H1 (cell line): ENCODE measurements around the gene CFAP157. TPM values are rescaled to one million over a fixed set of nuclear protein-coding genes. Genes with fewer than 3 reads are reported as not detected.

Experiments
- CTCF ChIA-PET: fragments of 300-600 bp; sonication (Branson Sonifier 250); formaldehyde crosslinking; loops from one replicate; lab custom pipeline; 2021; ENCODE audit not compliant: partially characterized antibody; lab: Charles Lee
- POLR2A ChIA-PET: fragments of 300-600 bp; sonication (Branson Sonifier 250); formaldehyde crosslinking; loops from one replicate; lab custom pipeline; 2021; ENCODE audit warnings: inconsistent platforms; ENCODE audit not compliant: partially characterized antibody; lab: Charles Lee
- DNase-seq, 2 experiments: peaks; one replicate each; pipeline versions ENCODE4 v3.0.0 to v3.0.0-alpha.2; 2010 to 2022; ENCODE audit warnings: low spot score in 2 of 2, low read depth in 1 of 2, mixed read lengths in 1 of 2
- FAIRE-seq: peaks from 2 replicates; lab custom pipeline; 2011; peaks lifted over from hg19 to GRCh38; lab: Jason Lieb, UNC
- H2AFZ ChIP-seq: 2 replicates; pipeline ENCODE4 v1.8.1; 2012; ENCODE audit warnings: low read length, inconsistent platforms
- H2AK5ac ChIP-seq: 2 replicates; pipeline ENCODE4 v1.6.1; 2013; ENCODE audit warnings: low read depth, low read length
- H2BK120ac ChIP-seq: replicated peaks from 2 replicates; pipeline ENCODE3; 2013; ENCODE audit warnings: low read depth, low read length, inconsistent platforms
- H2BK12ac ChIP-seq: 2 replicates; pipeline ENCODE4 v1.6.1; 2013; ENCODE audit warnings: low read depth, low read length
- H2BK15ac ChIP-seq: 2 replicates; pipeline ENCODE4 v1.6.1; 2013; ENCODE audit warnings: low read length
- H2BK20ac ChIP-seq: 2 replicates; pipeline ENCODE4 v1.6.1; 2013; ENCODE audit warnings: low read length
- H2BK5ac ChIP-seq: 2 replicates; pipeline ENCODE4 v1.6.1; 2013; ENCODE audit warnings: low read depth, low read length
- H3K14ac ChIP-seq: 2 replicates; pipeline ENCODE4 v1.6.1; 2013; ENCODE audit warnings: inconsistent platforms; ENCODE audit not compliant: insufficient read length
- H3K18ac ChIP-seq: 2 replicates; pipeline ENCODE4 v1.6.1; 2013; ENCODE audit warnings: low read length; ENCODE audit errors: extremely low read depth
- H3K23ac ChIP-seq: 2 replicates; pipeline ENCODE4 v1.6.1; 2013; ENCODE audit warnings: inconsistent platforms; ENCODE audit not compliant: insufficient read length
- H3K23me2 ChIP-seq: 2 replicates; pipeline ENCODE4 v1.6.1; 2013; ENCODE audit warnings: low read depth, low read length
- H3K27ac ChIP-seq: 2 replicates; pipeline ENCODE4 v1.6.1; 2011; ENCODE audit warnings: low read depth, low read length, inconsistent platforms
- H3K27me3 ChIP-seq, 4 experiments: replicated peaks in 1 of 4; 1 replicate in 1 of 4; 2 replicates in 3 of 4; pipeline versions ENCODE4 v1.6.1 to v1.8.1; 2011 to 2013; ENCODE audit warnings: low read length in 3 of 4, mild to moderate bottlenecking in 3 of 4, inconsistent platforms in 2 of 4, mixed read lengths in 2 of 4, moderate library complexity in 1 of 4; ENCODE audit not compliant: control insufficient read depth in 3 of 4, insufficient read depth in 3 of 4; ENCODE audit errors: extremely low read depth in 1 of 4
- H3K36me3 ChIP-seq, 4 experiments: 2 replicates each; pipeline versions ENCODE4 v1.6.1 to v1.8.1; 2011 to 2013; ENCODE audit warnings: mild to moderate bottlenecking in 4 of 4, low read length in 3 of 4, moderate library complexity in 2 of 4, control low read depth in 1 of 4, inconsistent platforms in 1 of 4; ENCODE audit not compliant: insufficient read depth in 4 of 4, control insufficient read depth in 2 of 4
- H3K4ac ChIP-seq: replicated peaks from 2 replicates; pipeline ENCODE3; 2013; ENCODE audit warnings: low read length, low read depth, mixed read lengths, inconsistent platforms; ENCODE audit not compliant: insufficient read length
- H3K4me1 ChIP-seq, 4 experiments: replicated peaks in 1 of 4; 1 replicate in 1 of 4; 2 replicates in 3 of 4; pipeline versions ENCODE4 v1.6.1 to v1.8.1; 2011 to 2013; ENCODE audit warnings: low read length in 3 of 4, inconsistent platforms in 2 of 4, mixed read lengths in 1 of 4; ENCODE audit not compliant: insufficient read depth in 4 of 4, control insufficient read depth in 3 of 4
- H3K4me2 ChIP-seq, 2 experiments: 2 replicates each; pipeline versions ENCODE4 v1.6.1 to v1.8.1; 2011 to 2013; ENCODE audit warnings: low read depth in 2 of 2, low read length in 2 of 2, control low read depth in 1 of 2, inconsistent platforms in 1 of 2, mild to moderate bottlenecking in 1 of 2; ENCODE audit not compliant: insufficient read depth in 1 of 2
- H3K4me3 ChIP-seq, 4 experiments: fragments of 200-600, 300-600 bp in 1 of 4; sonication (generic), shearing (Covaris generic), sonication (Bioruptor Twin) in 1 of 4; 2 replicates each; pipeline versions ENCODE4 v1.5.1 to v1.8.1; 2011 to 2016; ENCODE audit warnings: low read length in 4 of 4, low read depth in 3 of 4, control low read depth in 2 of 4, inconsistent platforms in 2 of 4, mild to moderate bottlenecking in 2 of 4, mixed read lengths in 1 of 4, moderate library complexity in 1 of 4; ENCODE audit not compliant: insufficient read depth in 2 of 4; ENCODE audit errors: extremely low read depth in 1 of 4
- H3K56ac ChIP-seq: replicated peaks from 2 replicates; pipeline ENCODE3; 2013; ENCODE audit warnings: low read depth, mild to moderate bottlenecking, mixed read lengths, low read length, inconsistent platforms; ENCODE audit not compliant: insufficient read length
- H3K79me1 ChIP-seq: 2 replicates; pipeline ENCODE4 v1.6.1; 2013; ENCODE audit warnings: low read depth, low read length, control low read depth
- H3K79me2 ChIP-seq, 2 experiments: 2 replicates each; pipeline versions ENCODE4 v1.6.1 to v1.8.1; 2012 to 2013; ENCODE audit warnings: low read length in 2 of 2, mild to moderate bottlenecking in 2 of 2, inconsistent platforms in 1 of 2; ENCODE audit not compliant: insufficient read depth in 2 of 2, control insufficient read depth in 1 of 2
- H3K9ac ChIP-seq, 4 experiments: replicated peaks in 1 of 4; 1 replicate in 1 of 4; 2 replicates in 3 of 4; pipeline versions ENCODE4 v1.6.1 to v1.8.1; 2011 to 2013; ENCODE audit warnings: low read depth in 3 of 4, low read length in 3 of 4, control low read depth in 2 of 4, mild to moderate bottlenecking in 2 of 4, moderate library complexity in 2 of 4, inconsistent platforms in 1 of 4; ENCODE audit errors: extremely low read depth in 1 of 4
- H3K9me3 ChIP-seq, 2 experiments: 2 replicates each; pipeline versions ENCODE4 v1.6.1 to v1.8.1; 2012 to 2013; ENCODE audit warnings: mild to moderate bottlenecking in 2 of 2, moderate library complexity in 2 of 2, control low read depth in 1 of 2, inconsistent platforms in 1 of 2, low read depth in 1 of 2, low read length in 1 of 2, mixed read lengths in 1 of 2; ENCODE audit not compliant: insufficient read depth in 2 of 2
- H4K20me1 ChIP-seq, 2 experiments: replicated peaks in 1 of 2; 2 replicates each; pipeline versions ENCODE3 to v1.8.1; 2011 to 2013; ENCODE audit warnings: inconsistent platforms in 2 of 2, low read length in 2 of 2, mild to moderate bottlenecking in 1 of 2; ENCODE audit not compliant: insufficient read depth in 2 of 2, control insufficient read depth in 1 of 2
- H4K5ac ChIP-seq: 2 replicates; pipeline ENCODE4 v1.6.1; 2013; ENCODE audit warnings: low read length, low read depth, mixed read lengths, inconsistent platforms; ENCODE audit not compliant: insufficient read length
- H4K8ac ChIP-seq: 2 replicates; pipeline ENCODE4 v1.8.0; 2013; ENCODE audit warnings: mild to moderate bottlenecking, moderate library complexity, low read length, inconsistent platforms; ENCODE audit not compliant: insufficient read depth; ENCODE audit errors: extremely low read depth
- H4K91ac ChIP-seq: replicated peaks from 2 replicates; pipeline ENCODE3; 2013; ENCODE audit warnings: low read length, mixed read lengths, inconsistent platforms; ENCODE audit not compliant: insufficient read length
- CBX5 ChIP-seq: fragments of 300-800, 300-1000 bp; sonication (generic); IDR thresholded peaks from 2 replicates; pipeline ENCODE4 v1.7.1; 2016; ENCODE audit warnings: antibody characterized with exemption, low read length, low read depth
- CEBPB ChIP-seq: IDR thresholded peaks from 2 replicates; pipeline ENCODE4 v1.6.1; 2012; ENCODE audit warnings: low read depth, low read length
- CREB1 ChIP-seq: IDR thresholded peaks from 2 replicates; pipeline ENCODE4 v1.6.1; 2012; ENCODE audit warnings: inconsistent platforms
- EP300 ChIP-seq, 2 experiments: IDR thresholded peaks; 1 replicate in 1 of 2; 2 replicates in 1 of 2; pipeline ENCODE4 v1.6.1; 2011 to 2012; ENCODE audit warnings: low read depth in 2 of 2, low read length in 2 of 2, mild to moderate bottlenecking in 2 of 2, borderline replicate concordance in 1 of 2, inconsistent platforms in 1 of 2, moderate library complexity in 1 of 2
- EZH2 ChIP-seq: fragments of 200-600 bp; sonication (generic); IDR thresholded peaks from 2 replicates; pipeline ENCODE4 v1.7.1; 2012; ENCODE audit warnings: low read depth, mild to moderate bottlenecking, moderate library complexity, low read length, inconsistent platforms; ENCODE audit not compliant: severe bottlenecking
- HDAC2 ChIP-seq, 2 experiments: fragments of 300-600 bp in 1 of 2; sonication (generic) in 1 of 2; IDR thresholded peaks; 2 replicates each; pipeline ENCODE4 v1.6.1; 2011 to 2012; ENCODE audit warnings: low read depth in 2 of 2, low read length in 2 of 2, mild to moderate bottlenecking in 2 of 2, moderate library complexity in 2 of 2, borderline replicate concordance in 1 of 2, inconsistent platforms in 1 of 2
- KDM1A ChIP-seq: fragments of 200-600, 300-600 bp; sonication (generic); IDR thresholded peaks from 2 replicates; pipeline ENCODE4 v1.7.1; 2016; ENCODE audit warnings: mild to moderate bottlenecking, low read length, borderline replicate concordance
- PHF8 ChIP-seq: fragments of 200-600 bp; sonication (generic); conservative IDR thresholded peaks from 2 replicates; pipeline ENCODE4 v1.7.1; 2012; ENCODE audit warnings: low read depth, mild to moderate bottlenecking, inconsistent platforms, low read length, moderate library complexity
- POLR2A ChIP-seq, 2 experiments: IDR thresholded peaks; 1 replicate in 1 of 2; 2 replicates in 1 of 2; pipeline ENCODE4 v1.6.1; 2011; ENCODE audit warnings: low read depth in 2 of 2, low read length in 2 of 2, mild to moderate bottlenecking in 2 of 2; ENCODE audit errors: control extremely low read depth in 1 of 2
- POLR2AphosphoS5 ChIP-seq: IDR thresholded peaks from 2 replicates; pipeline ENCODE4 v1.6.1; 2011; ENCODE audit warnings: low read depth, low read length
- WGBS, 2 experiments: shearing (Covaris generic) in 1 of 2; methylation state at CpG; one replicate each; pipeline versions ENCODE4 v1.1.6 to v1.1.7; 2013 to 2015; ENCODE audit warnings: low lambda C conversion rate in 2 of 2, mixed read lengths in 2 of 2, inconsistent platforms in 1 of 2, low coverage in 1 of 2, missing lambda C conversion rate in 1 of 2; ENCODE audit not compliant: insufficient replicate concordance in 2 of 2, insufficient coverage in 1 of 2, insufficient read length in 1 of 2; ENCODE audit errors: extremely low coverage in 1 of 2, missing lambda C conversion rate in 1 of 2; 5-methylcytosine and 5-hydroxymethylcytosine counted together
- polyA plus RNA-seq, 7 experiments: library from polyadenylated mRNA; depleted of rRNA in 3 of 7; stranded (reverse) in 5 of 7; unstranded in 2 of 7; fragments of >200 nt in 5 of 7; fragments of 200-250 nt in 2 of 7; gene quantifications; 1 replicate in 5 of 7; 2 replicates in 1 of 7; 4 replicates in 1 of 7; pipeline versions ENCODE4 v1.2.1 to v1.2.3, GENCODE V29; 2011 to 2013; ENCODE audit warnings: missing spikeins in 2 of 7, mixed read lengths in 2 of 7
- total RNA-seq: library from RNA; stranded (reverse); fragmentation: NEBNext Ultra II Directional; extraction: Animal tissue kit (Norgen Biotek cat#: 25700); gene quantifications from 2 replicates; pipeline ENCODE4 v1.2.1, GENCODE V29; 2021
- TF ChIP-seq, protein P1 (sequence below): IDR thresholded peaks from 2 replicates; pipeline ENCODE4 v1.6.1; 2012; ENCODE audit warnings: low read length, inconsistent platforms

Gene CFAP157
- total and polyA plus RNA-seq, 2 of the 8 experiments (the other 6 are each of a cell fraction or from before 2014, with no cell fraction given): not detected

DNA sequence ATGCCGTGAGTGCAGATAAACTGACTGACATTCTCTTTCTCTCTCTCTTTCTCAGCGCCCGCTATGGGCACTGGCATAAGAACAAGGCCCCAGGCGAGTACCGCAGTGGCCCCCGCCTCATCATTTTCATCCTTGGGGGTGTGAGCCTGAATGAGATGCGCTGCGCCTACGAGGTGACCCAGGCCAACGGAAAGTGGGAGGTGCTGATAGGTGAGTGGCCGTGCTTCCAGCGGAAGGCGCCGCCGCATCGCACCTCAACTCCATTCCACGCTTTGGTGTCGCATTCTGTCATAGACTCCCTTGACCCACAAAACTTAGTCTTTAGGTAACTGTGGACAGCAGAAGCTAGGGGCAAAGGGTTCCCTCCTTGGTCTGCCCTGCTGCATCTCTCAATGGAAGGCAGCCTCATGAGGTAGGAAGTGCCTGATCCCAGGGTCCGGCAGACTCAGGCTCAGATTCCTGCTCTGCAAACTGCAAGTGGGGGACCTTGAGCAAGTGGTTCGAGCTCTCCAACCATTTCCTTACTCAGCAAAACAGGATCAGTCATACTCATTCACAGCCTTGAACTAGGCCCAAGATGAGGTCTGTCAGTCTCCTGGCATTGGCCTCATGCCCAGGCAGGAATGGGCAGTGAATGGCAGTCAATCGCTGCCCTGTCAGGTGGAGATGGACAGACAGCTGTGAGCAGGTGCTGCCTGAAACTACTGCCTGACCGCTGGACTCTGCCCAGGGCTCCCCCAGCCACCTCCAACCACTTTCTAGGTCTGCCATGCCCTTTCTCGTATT lies 24.2 kb upstream of the CFAP157 start:
- CTCF ChIA-PET: interaction anchor here (0.9 to 2.9 kb wide), 7 partner anchors 11 to 194 kb away, joined by 3 to 11 read pairs (median 3); partner anchors contain the start of gene TOR2A
- no peak overlapping the region for H4K5ac ChIP-seq
- no peak for TF ChIP-seq EP300 (IDR thresholded peaks at IDR 0.05; ENCODE audit: borderline replicate concordance in 1 of 2, low read depth in 2 of 2, low read length in 2 of 2)
- no peak for TF ChIP-seq KDM1A
- TF ChIP-seq CEBPB: no peak
- TF ChIP-seq CBX5: no peak
- no peak for TF ChIP-seq POLR2A (IDR thresholded peaks at IDR 0.05; ENCODE audit: control extremely low read depth in 1 of 2, low read depth in 2 of 2, low read length in 2 of 2)
- TF ChIP-seq, protein P1, sequence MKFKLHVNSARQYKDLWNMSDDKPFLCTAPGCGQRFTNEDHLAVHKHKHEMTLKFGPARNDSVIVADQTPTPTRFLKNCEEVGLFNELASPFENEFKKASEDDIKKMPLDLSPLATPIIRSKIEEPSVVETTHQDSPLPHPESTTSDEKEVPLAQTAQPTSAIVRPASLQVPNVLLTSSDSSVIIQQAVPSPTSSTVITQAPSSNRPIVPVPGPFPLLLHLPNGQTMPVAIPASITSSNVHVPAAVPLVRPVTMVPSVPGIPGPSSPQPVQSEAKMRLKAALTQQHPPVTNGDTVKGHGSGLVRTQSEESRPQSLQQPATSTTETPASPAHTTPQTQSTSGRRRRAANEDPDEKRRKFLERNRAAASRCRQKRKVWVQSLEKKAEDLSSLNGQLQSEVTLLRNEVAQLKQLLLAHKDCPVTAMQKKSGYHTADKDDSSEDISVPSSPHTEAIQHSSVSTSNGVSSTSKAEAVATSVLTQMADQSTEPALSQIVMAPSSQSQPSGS: no peak
- TF ChIP-seq CREB1: no peak
- TF ChIP-seq POLR2AphosphoS5: no peak
- no peak for TF ChIP-seq PHF8
- TF ChIP-seq HDAC2 (IDR thresholded peaks at IDR 0.05; ENCODE audit: borderline replicate concordance in 1 of 2, low read depth in 2 of 2, low read length in 2 of 2): no peak
- no peak for TF ChIP-seq EZH2

More for the DNA sequence above, 24.2 kb upstream of the CFAP157 start:
- H3K9me3 ChIP-seq: no peaks in the 10 kb centered on the region
- H3K14ac ChIP-seq: no peak overlapping the region
- no peak overlapping the region for H4K91ac ChIP-seq
- no peak overlapping the region for H3K23ac ChIP-seq
- no peak overlapping the region for H2BK120ac ChIP-seq
- H3K36me3 ChIP-seq: peaks cover 2 to 39% (median 17%) of the 10 kb centered on the region in 4 experiments; a peak in 5 of 8 replicates
- H3K4ac ChIP-seq: no peak overlapping the region
- no peaks in the 10 kb centered on the region for H3K79me1 ChIP-seq
- H4K20me1 ChIP-seq: peaks cover 0 to 2% of the 10 kb centered on the region in 2 experiments
- H2BK15ac ChIP-seq: no peak overlapping the region
- no peak overlapping the region for H2BK12ac ChIP-seq
- FAIRE-seq (no peak), DNase-seq (no peak)
- H3K4me2 ChIP-seq: no peak overlapping the region
- H2AK5ac ChIP-seq: no peak overlapping the region
- no peak overlapping the region for H4K8ac ChIP-seq
- H3K27me3 ChIP-seq: no peaks in the 10 kb centered on the region
- no peak overlapping the region for H3K4me3 ChIP-seq
- H2BK20ac ChIP-seq: no peak overlapping the region
- H3K18ac ChIP-seq: no peak overlapping the region
- 91% methylated on average over 23 of the region's 23 CpGs; no CpG with 5 or more reads in 1 of the 2 experiments for WGBS, 2 experiments
- no peaks in the 10 kb centered on the region for H3K4me1 ChIP-seq
- no peaks in the 10 kb centered on the region for H3K23me2 ChIP-seq
- no peaks in the 10 kb centered on the region for H3K79me2 ChIP-seq
- H3K27ac ChIP-seq: no peak overlapping the region
- H2BK5ac ChIP-seq: no peak overlapping the region
- H3K9ac ChIP-seq: no peak overlapping the region
- no peak overlapping the region for H2AFZ ChIP-seq
- POLR2A ChIA-PET: no interaction called here
- H3K56ac ChIP-seq: no peak overlapping the region
